Thoracic aorta (tissue), 2 donors: Measurements from ENCODE around the gene PARD3. TPM values are rescaled to one million over a fixed set of nuclear protein-coding genes. Genes with fewer than 3 reads are reported as not detected.

Experiments used
- ATAC-seq: fragments of 150-250 bp; one replicate; pipeline ENCODE4 v1.8.0; 2017; ENCODE audit warnings: low read depth; ENCODE audit not compliant: insufficient number of reproducible peaks, low FRiP score
- DNase-seq: peaks from one replicate; pipeline ENCODE4 v3.0.0-alpha.2; 2020; ENCODE audit warnings: low spot score
- H3K27ac ChIP-seq, 2 donors: fragments of 200-600 bp; sonication (generic); 1 replicate in 1 of 2; 2 replicates in 1 of 2; pipeline ENCODE4 v1.5.1; 2016; ENCODE audit warnings: mild to moderate bottlenecking in 2 of 2, moderate library complexity in 2 of 2
- H3K27me3 ChIP-seq: fragments of 200-600 bp; sonication (generic); replicated peaks from 2 replicates; pipeline ENCODE4 v1.6.0; 2016; ENCODE audit warnings: mild to moderate bottlenecking; ENCODE audit not compliant: insufficient read depth
- H3K36me3 ChIP-seq: fragments of 200-600 bp; sonication (generic); one replicate; pipeline ENCODE4 v1.5.1; 2016
- H3K4me1 ChIP-seq, 2 donors: fragments of 200-600 bp; sonication (generic); 1 replicate in 1 of 2; 2 replicates in 1 of 2; pipeline versions ENCODE4 v1.5.1 to v1.6.0; 2016; ENCODE audit warnings: low read depth in 2 of 2, mild to moderate bottlenecking in 1 of 2; ENCODE audit not compliant: control insufficient read depth in 1 of 2
- H3K4me3 ChIP-seq: fragments of 200-600 bp; sonication (generic); 2 replicates; pipeline ENCODE4 v1.5.1; 2016; ENCODE audit warnings: mild to moderate bottlenecking
- H3K9me3 ChIP-seq: fragments of 200-600 bp; sonication (generic); 2 replicates; pipeline ENCODE4 v1.5.1; 2016
- total RNA-seq, 2 donors: library from RNA; depleted of rRNA; stranded (reverse); fragments of >200 nt; gene quantifications; one replicate each; pipeline versions ENCODE4 v1.1.0 to v1.2.3, GENCODE V29; 2016
- TF ChIP-seq, protein P1 (sequence below): fragments of 200-600 bp; sonication (generic); IDR thresholded peaks from one replicate; pipeline ENCODE4 v1.5.1; 2019; ENCODE audit warnings: antibody characterized with exemption

The PARD3 gene
- total RNA-seq, 2 donors from 2014 or later = 16.7 to 34.5 TPM

DNA sequence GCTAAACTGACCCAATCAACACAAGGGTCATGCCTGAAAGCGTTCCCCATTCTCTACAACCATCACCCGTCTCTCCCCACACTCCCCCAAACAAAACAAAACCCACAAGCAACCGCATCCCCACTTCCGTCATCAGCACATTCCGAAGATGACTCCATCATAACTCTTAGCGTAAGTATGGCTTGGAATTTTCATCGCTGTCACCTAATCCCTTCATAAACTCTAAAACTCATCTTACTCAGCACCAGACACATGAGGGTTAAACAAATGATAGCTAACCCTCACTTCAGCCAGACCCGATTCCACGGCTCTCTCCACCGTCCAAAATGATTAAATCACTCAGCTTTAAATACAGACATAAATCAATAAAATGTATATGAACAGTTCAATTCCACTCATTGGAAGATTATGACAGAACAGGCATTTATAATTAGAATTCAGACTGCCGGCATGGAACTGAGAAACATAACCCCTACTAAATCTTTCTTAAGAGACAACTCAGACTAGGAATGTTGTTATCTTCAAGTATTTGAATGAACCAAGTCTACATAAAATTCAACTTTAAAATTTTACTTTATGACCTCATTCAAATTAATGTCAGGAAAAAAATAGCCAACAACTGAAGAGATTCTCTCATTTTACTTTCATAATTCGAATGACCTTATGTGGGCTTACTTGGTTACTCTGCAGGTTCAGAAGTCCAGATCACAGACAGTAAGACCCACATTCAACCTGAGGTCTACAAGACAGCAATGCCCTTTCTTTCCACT is 215.9 kb downstream of the PARD3 start:
- Histone ChIP-seq H3K27ac (no peak overlapping the region), H3K36me3 (no peaks in the 10 kb centered on the region), H3K4me3 (no peak overlapping the region), H3K9me3 (no peaks in the 10 kb centered on the region), H3K4me1 (no peaks in the 10 kb centered on the region), H3K27me3 (no peaks in the 10 kb centered on the region)
- TF ChIP-seq, protein P1, sequence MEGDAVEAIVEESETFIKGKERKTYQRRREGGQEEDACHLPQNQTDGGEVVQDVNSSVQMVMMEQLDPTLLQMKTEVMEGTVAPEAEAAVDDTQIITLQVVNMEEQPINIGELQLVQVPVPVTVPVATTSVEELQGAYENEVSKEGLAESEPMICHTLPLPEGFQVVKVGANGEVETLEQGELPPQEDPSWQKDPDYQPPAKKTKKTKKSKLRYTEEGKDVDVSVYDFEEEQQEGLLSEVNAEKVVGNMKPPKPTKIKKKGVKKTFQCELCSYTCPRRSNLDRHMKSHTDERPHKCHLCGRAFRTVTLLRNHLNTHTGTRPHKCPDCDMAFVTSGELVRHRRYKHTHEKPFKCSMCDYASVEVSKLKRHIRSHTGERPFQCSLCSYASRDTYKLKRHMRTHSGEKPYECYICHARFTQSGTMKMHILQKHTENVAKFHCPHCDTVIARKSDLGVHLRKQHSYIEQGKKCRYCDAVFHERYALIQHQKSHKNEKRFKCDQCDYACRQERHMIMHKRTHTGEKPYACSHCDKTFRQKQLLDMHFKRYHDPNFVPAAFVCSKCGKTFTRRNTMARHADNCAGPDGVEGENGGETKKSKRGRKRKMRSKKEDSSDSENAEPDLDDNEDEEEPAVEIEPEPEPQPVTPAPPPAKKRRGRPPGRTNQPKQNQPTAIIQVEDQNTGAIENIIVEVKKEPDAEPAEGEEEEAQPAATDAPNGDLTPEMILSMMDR = no peak
- DNase-seq (no peak), ATAC-seq (no peak)

DNA sequence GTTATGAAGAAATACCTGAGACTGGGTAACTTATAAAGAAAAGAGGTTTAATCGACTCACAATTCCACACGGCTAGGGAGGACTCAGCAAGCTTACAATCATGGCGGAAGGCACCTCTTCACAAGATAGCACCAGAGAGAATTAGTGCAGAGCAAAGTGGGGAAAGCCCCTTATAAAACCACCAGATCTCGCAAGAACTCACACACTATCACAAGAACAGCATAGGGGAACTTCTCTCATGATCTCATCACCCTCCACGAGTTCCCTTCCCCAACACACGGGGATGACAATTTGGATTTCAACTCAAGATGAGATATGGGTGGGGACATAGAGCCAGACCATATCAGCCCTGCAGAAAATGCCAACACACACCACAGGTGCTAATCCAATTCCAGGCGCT is 218.7 kb downstream of the PARD3 start:
- DNase-seq = no peak
- no peak overlapping the region for H3K27ac ChIP-seq
- H3K27me3 ChIP-seq = no peaks in the 10 kb centered on the region
- H3K4me3 ChIP-seq = no peak overlapping the region
- no peak for ATAC-seq
- TF ChIP-seq, protein P1 = no peak
- no peaks in the 10 kb centered on the region for H3K36me3 ChIP-seq
- H3K4me1 ChIP-seq = no peaks in the 10 kb centered on the region
- H3K9me3 ChIP-seq = no peaks in the 10 kb centered on the region

DNA sequence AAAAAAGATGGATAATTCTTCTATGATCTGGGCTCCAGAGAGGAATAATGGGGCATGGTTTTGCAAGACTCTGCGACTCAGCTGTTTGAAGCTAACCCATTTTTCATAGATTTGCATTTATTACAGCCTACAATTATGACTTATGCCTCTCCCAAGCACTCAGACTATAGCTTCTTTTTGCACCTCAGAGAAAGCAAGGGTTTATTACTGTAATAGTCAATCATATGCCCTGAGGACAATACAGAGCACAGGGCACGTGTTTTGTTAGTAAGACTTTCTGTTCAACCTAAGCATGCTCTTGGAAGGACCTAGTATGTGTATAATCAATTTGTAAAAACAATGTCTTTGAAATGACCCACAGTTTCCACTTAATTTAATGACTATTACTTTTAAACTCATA is 221.2 kb downstream of the PARD3 start:
- H3K9me3 ChIP-seq = no peaks in the 10 kb centered on the region
- no peaks in the 10 kb centered on the region for H3K4me1 ChIP-seq
- ATAC-seq (no peak), DNase-seq (no peak)
- H3K27me3 ChIP-seq = no peaks in the 10 kb centered on the region
- no peaks in the 10 kb centered on the region for H3K36me3 ChIP-seq
- H3K4me3 ChIP-seq = no peak overlapping the region
- H3K27ac ChIP-seq = no peak overlapping the region
- TF ChIP-seq, protein P1 = no peak

DNA sequence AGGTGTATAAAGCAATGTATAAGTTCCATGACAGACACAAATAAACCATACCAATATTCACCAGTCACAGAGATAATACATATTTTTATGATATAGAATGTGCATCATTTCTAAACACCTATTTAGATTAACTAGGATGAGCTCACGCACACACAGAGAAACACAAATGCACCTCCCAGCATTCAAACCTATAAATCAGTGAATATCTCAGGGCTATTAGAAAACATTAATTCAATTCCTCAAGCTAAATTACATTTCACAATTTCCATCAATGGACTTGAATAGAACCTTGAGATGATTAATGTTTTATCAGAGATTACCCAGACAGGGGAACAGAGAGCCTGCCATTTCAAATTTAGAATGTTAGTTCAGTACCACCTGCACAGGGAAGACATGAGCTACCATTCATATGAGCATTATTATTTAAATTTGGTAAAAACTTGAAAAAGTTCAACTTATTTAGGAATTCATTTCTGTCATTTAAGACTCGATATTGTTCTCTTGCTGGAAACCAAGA is 221.7 kb downstream of the PARD3 start:
- no peak overlapping the region for H3K4me3 ChIP-seq
- TF ChIP-seq, protein P1 = no peak
- DNase-seq (no peak), ATAC-seq (no peak)
- no peaks in the 10 kb centered on the region for H3K27me3 ChIP-seq
- H3K36me3 ChIP-seq = no peaks in the 10 kb centered on the region
- H3K27ac ChIP-seq = no peak overlapping the region
- H3K4me1 ChIP-seq = no peaks in the 10 kb centered on the region
- no peaks in the 10 kb centered on the region for H3K9me3 ChIP-seq

GRCh38 chr10:34590793-34591192 is 224.3 kb downstream of the PARD3 start:
- TF ChIP-seq, protein P1 = no peak
- H3K4me1 ChIP-seq = no peaks in the 10 kb centered on the region
- no peak for ATAC-seq
- H3K27me3 ChIP-seq = no peaks in the 10 kb centered on the region
- no peak overlapping the region for H3K27ac ChIP-seq
- DNase-seq = no peak
- H3K4me3 ChIP-seq = no peak overlapping the region
- no peaks in the 10 kb centered on the region for H3K36me3 ChIP-seq
- no peaks in the 10 kb centered on the region for H3K9me3 ChIP-seq
